Stimulated activated naive CD8-positive, alpha-beta T cell treated with anti-CD3 and anti-CD28 coated beads, Interleukin-15, Interleukin-2, amounts not matched to agents 100 U/mL and 50 U/mL, for 24 hours (primary cell): ENCODE data around the gene CTRB1.
"Not testable (repeated sequence)": the region's sequence is repeated elsewhere in the genome, so short reads cannot be mapped to it uniquely, and the experiment has no call there.

Experiments used
- ATAC-seq: fragments of 150-1000 bp; cut with Tn5 transposase; one replicate; pipeline ENCODE4 v1.10.0; 2021
- DNase-seq: peaks from one replicate; pipeline ENCODE4 v3.0.0; 2021

CTRB1 gene

GRCh38 chr16:75241955-75242354, 23.2 kb downstream of the CTRB1 start:
- DNase-seq (no peak), ATAC-seq (no peak)

GRCh38 chr16:75242436-75243078, 23.8 kb downstream of the CTRB1 start:
- DNase-seq, ATAC-seq: not testable (repeated sequence)

- DNase-seq (no peak), ATAC-seq (no peak)
Measured at GRCh38 chr16:75243667-75244224, 25.0 kb downstream of the CTRB1 start.

- DNase-seq (no peak), ATAC-seq (no peak)
Measured at GRCh38 chr16:75244225-75244809, 25.5 kb downstream of the CTRB1 start.

- ATAC-seq (no peak), DNase-seq (no peak)
Measured at GRCh38 chr16:75244844-75245758, 26.3 kb downstream of the CTRB1 start.

GRCh38 chr16:75246504-75247205, 27.9 kb downstream of the CTRB1 start:
- DNase-seq (no peak), ATAC-seq (no peak)

GRCh38 chr16:75247249-75247648, 28.5 kb downstream of the CTRB1 start:
- DNase-seq (no peak), ATAC-seq (no peak)

GRCh38 chr16:75248142-75248535, 29.4 kb downstream of the CTRB1 start:
- ATAC-seq: no peak
- no peak for DNase-seq

- DNase-seq (no peak), ATAC-seq (no peak)
Measured at GRCh38 chr16:75248536-75249380, 30.0 kb downstream of the CTRB1 start.

- ATAC-seq (no peak), DNase-seq (no peak)
Measured at GRCh38 chr16:75249441-75249840, 30.7 kb downstream of the CTRB1 start.

GRCh38 chr16:75250089-75250808, 31.5 kb downstream of the CTRB1 start:
- no peak for ATAC-seq
- DNase-seq: no peak

GRCh38 chr16:75250809-75251279, 32.1 kb downstream of the CTRB1 start:
- no peak for ATAC-seq
- DNase-seq: no peak

GRCh38 chr16:75251280-75252048, 32.7 kb downstream of the CTRB1 start, which contains the start of gene BCAR1:
BCAR1 (minus strand) TSS chr16:75251624; CDS start chr16:75251482, 142 bp downstream.
- ATAC-seq (peak; percentile 16), DNase-seq (peak; percentile 48)

GRCh38 chr16:75252049-75252864, 33.5 kb downstream of the CTRB1 start:
- ATAC-seq (no peak), DNase-seq (no peak)

- DNase-seq (no peak), ATAC-seq (no peak)
Measured at GRCh38 chr16:75252946-75253911, 34.4 kb downstream of the CTRB1 start.

- DNase-seq (no peak), ATAC-seq (no peak)
Measured at GRCh38 chr16:75254359-75254837, 35.6 kb downstream of the CTRB1 start.

GRCh38 chr16:75256059-75256571, 37.3 kb downstream of the CTRB1 start:
- DNase-seq (no peak), ATAC-seq (no peak)
